Fibroblast of skin of back (primary cell): ENCODE data around the gene TTLL11.
A peak's percentile ranks its signal among the peaks of the same experiment; 100 is the strongest.
"Not testable (repeated sequence)": the region's sequence is repeated elsewhere in the genome, so short reads cannot be mapped to it uniquely, and the experiment has no call there.

Source experiments
- DNase-seq: peaks from one replicate; pipeline ENCODE4 v3.0.0-alpha.2; 2013

TTLL11 gene

GRCh38 chr9:121809356-121810050 lies 283.6 kb downstream of the TTLL11 start:
- DNase-seq: no peak

GRCh38 chr9:121808781-121809180 lies 284.3 kb downstream of the TTLL11 start:
- DNase-seq: no peak

- no peak for DNase-seq
Measured at GRCh38 chr9:121807823-121808278, 285.3 kb downstream of the TTLL11 start.

- no peak for DNase-seq
Measured at GRCh38 chr9:121807069-121807822, 285.9 kb downstream of the TTLL11 start.

- no peak for DNase-seq
Measured at GRCh38 chr9:121802753-121803152, 290.4 kb downstream of the TTLL11 start.

- DNase-seq: no peak
Measured at GRCh38 chr9:121801579-121801978, 291.5 kb downstream of the TTLL11 start.

GRCh38 chr9:121800376-121800775 lies 292.7 kb downstream of the TTLL11 start:
- DNase-seq: no peak

- no peak for DNase-seq
Measured at GRCh38 chr9:121798941-121799340, 294.2 kb downstream of the TTLL11 start.

GRCh38 chr9:121797081-121797480 lies 296.0 kb downstream of the TTLL11 start:
- DNase-seq: no peak

- DNase-seq: not testable (repeated sequence)
Measured at GRCh38 chr9:121794334-121794733, 298.8 kb downstream of the TTLL11 start.

- DNase-seq: not testable (repeated sequence)
Measured at GRCh38 chr9:121792476-121792875, 300.6 kb downstream of the TTLL11 start.

GRCh38 chr9:121790841-121791240 lies 302.3 kb downstream of the TTLL11 start:
- DNase-seq: no peak

- DNase-seq: no peak
Measured at GRCh38 chr9:121788686-121789366, 304.3 kb downstream of the TTLL11 start.

- no peak for DNase-seq
Measured at GRCh38 chr9:121786998-121787422, 306.1 kb downstream of the TTLL11 start.

GRCh38 chr9:121786543-121786948 lies 306.6 kb downstream of the TTLL11 start:
- no peak for DNase-seq

GRCh38 chr9:121785673-121786542 lies 307.2 kb downstream of the TTLL11 start:
- DNase-seq: no peak

GRCh38 chr9:121784731-121785411 lies 308.2 kb downstream of the TTLL11 start:
- no peak for DNase-seq

- peak; percentile 29 for DNase-seq
Measured at GRCh38 chr9:121783521-121784507, 309.3 kb downstream of the TTLL11 start.

GRCh38 chr9:121783111-121783510 lies 310.0 kb downstream of the TTLL11 start:
- no peak for DNase-seq

GRCh38 chr9:121782514-121783110 lies 310.5 kb downstream of the TTLL11 start:
- no peak for DNase-seq
